ENCODE measurements around the gene CLDN18. TPM values are rescaled to one million over a fixed set of nuclear protein-coding genes. Genes with fewer than 3 reads are reported as not detected.

CLDN18 gene
- total RNA-seq, 2 donors from 2014 or later: not detected

DNA sequence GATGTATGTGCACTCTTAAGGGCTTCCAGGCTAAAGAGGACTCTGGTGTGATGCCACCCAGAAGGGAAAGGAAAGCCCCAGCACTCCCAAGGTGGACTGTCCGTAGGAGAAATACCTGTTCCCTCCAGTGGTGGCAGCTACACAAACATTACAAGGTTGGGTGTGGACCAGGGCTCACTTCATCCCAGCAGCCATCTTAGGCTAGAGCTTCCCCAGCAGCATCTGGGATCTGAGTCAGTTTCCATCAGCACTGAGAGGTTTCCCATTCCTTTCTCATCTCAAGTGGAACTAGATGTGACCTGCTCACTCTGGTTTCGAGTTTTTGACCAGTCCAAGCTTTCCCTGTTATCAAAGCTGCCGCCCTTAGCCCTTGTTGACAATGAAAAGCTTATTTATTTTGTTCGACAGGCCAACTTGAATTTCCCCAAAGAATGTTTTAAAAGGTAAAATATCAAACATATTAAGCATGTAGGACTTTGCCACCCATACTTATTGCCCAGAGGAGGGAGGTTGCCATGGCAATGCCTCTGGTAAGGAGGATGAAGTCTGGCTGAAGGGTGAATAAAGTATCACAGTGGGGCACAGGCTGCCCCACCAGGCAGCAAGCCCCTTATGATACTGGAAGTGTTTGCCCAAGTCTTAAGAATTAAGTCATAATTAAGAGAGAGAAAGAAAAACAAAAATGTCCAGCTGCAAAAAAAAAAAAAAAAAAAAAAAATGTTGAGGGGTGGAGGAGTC, 28.9 kb downstream of the CLDN18 start:
- H3K9me3 Mint-ChIP-seq: no peaks in the 10 kb centered on the region
- no peaks in the 10 kb centered on the region for H3K4me1 Mint-ChIP-seq

DNA sequence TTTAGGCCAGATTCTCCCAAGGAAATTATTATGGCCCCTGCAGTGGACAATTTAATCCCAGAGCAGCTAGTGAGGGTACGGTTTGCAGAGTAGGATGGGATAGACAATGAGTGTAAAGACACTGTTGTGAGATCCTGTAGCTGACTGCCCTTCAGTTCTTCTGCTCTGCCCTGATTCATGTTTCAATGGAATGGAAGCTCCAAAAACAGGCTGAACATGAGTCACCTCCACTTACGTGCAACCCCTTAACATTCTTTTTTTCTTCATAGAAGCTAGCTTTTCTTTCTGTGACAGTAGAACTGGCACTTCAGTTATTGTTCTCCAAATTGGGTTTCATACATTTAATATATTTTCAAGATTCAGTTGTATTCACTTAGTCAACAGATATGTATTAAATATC, 32.1 kb downstream of the CLDN18 start:
- Mint-ChIP-seq H3K4me3 (no peak overlapping the region), H3K9me3 (no peaks in the 10 kb centered on the region), H3K27ac (no peak overlapping the region), H3K36me3 (ENCODE audit: low read depth) (no peaks in the 10 kb centered on the region), H3K27me3 (peaks cover 35% of the 10 kb centered on the region), H3K4me1 (no peaks in the 10 kb centered on the region)
- ATAC-seq (replicated peaks): no peak

More for the DNA sequence above, 28.9 kb downstream of the CLDN18 start:
- Mint-ChIP-seq H3K36me3 (ENCODE audit: low read depth) (no peaks in the 10 kb centered on the region), H3K4me3 (no peak overlapping the region), H3K27me3 (peaks cover 27% of the 10 kb centered on the region), H3K27ac (no peak overlapping the region)
- ATAC-seq (replicated peaks): no peak

DNA sequence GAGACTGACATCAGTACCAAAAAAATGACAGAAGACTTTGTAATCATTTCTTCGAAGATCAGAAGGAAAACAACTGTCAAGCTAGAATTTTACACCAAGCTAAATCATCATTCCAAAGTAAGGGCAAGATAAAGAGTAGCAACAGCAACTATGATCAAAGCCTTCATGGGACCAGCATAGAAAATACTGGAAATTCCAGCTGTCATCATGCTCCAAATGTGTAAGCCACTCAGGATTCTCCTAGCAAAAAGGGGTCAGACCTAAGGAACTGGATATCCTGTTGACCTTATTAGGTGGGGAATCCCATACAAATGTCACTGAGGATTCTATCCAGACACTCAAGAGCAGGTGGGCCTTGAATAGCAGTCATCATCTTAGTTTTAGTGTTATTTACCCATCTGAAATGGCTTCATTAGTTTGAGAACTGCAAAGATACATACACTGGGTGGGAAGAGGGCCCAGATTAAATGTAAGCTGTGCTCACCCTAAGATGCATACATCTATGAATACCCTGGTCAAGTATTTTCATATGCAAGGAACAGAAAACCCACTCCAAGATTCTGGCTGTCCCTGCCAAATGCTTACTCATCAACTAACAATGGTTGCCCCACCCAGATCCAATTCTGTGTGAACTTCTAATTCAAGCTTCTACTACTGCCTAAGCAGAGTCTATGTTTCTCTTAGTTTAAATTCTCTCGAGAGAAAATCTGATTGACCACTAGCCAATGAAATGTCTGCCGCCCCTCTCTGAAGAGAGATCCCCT, 33.5 kb downstream of the CLDN18 start:
- no peak for ATAC-seq (replicated peaks)
- Mint-ChIP-seq H3K4me3 (no peak overlapping the region), H3K36me3 (ENCODE audit: low read depth) (no peaks in the 10 kb centered on the region), H3K27me3 (peaks cover 30% of the 10 kb centered on the region), H3K27ac (no peak overlapping the region), H3K9me3 (no peaks in the 10 kb centered on the region), H3K4me1 (no peaks in the 10 kb centered on the region)

DNA sequence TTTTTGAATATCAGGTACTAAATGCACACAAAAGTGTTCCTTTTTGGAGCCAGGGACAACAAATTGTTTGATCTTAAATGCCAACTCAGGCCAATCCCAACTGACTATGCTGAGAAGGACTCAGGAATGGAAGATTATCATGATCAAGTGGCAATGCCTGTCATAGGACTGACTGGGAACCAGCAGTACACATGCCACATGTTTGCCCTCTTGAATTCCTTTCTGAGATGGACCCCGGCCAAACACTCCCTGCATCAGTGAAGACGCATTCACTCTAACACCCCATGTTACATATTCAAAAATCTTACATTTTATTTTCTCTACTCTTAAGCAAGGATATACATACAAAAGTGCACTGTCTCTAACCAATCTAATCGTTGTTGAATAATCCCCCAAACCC, 36.1 kb downstream of the CLDN18 start:
- Mint-ChIP-seq H3K27me3 (peaks cover 31% of the 10 kb centered on the region), H3K9me3 (peaks cover 3% of the 10 kb centered on the region), H3K4me1 (no peaks in the 10 kb centered on the region), H3K4me3 (no peak overlapping the region), H3K27ac (no peak overlapping the region), H3K36me3 (ENCODE audit: low read depth) (no peaks in the 10 kb centered on the region)
- no peak for ATAC-seq (replicated peaks)

DNA sequence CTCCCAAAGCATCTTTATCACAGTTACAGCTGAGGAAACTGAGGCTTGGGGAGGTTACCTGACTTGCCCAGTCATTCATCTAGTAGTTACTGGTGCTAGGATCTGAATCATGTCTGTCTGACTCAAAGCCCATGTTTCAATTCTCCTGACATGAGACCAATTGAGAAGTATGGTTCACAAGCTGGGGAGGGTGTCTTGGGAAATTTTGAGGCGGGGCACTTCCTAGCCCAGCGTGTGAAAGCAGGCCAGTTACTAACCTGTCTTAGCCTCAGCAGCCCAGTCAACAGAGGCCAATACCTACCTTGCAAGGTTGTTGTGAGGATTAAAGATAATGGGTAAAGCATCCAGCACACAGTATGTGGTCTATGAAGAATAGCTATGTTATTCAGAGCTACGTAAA, 37.0 kb downstream of the CLDN18 start:
- H3K9me3 Mint-ChIP-seq: peaks cover 3% of the 10 kb centered on the region
- no peak overlapping the region for H3K27ac Mint-ChIP-seq
- H3K36me3 Mint-ChIP-seq (ENCODE audit: low read depth): no peaks in the 10 kb centered on the region
- no peak overlapping the region for H3K4me3 Mint-ChIP-seq
- H3K4me1 Mint-ChIP-seq: no peaks in the 10 kb centered on the region
- peak; percentile 90 for ATAC-seq (replicated peaks)
- H3K27me3 Mint-ChIP-seq: peaks cover 37% of the 10 kb centered on the region

DNA sequence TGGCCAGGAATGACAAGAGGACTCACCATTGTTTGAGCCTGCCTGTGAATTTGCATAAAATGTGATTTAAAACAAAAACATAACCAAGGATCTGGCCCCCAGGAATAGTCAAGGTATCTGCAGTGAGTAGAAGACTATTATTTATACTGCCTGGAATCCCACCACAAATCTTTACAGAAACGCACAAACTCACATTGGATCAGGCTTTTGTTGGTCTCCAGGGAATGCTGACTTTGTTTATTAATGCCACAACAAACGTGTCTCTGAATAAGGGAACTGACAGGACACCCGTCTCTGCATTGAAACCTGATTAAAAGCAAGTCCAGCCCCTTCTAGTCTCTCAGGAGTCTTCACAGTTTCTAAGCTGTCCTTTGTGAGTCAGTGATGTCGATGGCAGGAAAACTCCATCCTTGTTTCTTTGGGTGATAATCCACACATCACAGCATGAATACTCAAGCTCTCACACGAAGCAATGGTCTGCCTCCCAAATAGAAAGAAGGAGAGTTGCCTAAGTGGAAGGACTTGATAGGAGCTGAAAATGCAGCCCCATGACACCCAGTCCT, 37.7 kb downstream of the CLDN18 start:
- Mint-ChIP-seq H3K27me3 (peaks cover 40% of the 10 kb centered on the region), H3K36me3 (ENCODE audit: low read depth) (no peaks in the 10 kb centered on the region), H3K27ac (no peak overlapping the region), H3K4me1 (no peaks in the 10 kb centered on the region), H3K4me3 (no peak overlapping the region), H3K9me3 (peaks cover 3% of the 10 kb centered on the region)
- no peak for ATAC-seq (replicated peaks)

DNA sequence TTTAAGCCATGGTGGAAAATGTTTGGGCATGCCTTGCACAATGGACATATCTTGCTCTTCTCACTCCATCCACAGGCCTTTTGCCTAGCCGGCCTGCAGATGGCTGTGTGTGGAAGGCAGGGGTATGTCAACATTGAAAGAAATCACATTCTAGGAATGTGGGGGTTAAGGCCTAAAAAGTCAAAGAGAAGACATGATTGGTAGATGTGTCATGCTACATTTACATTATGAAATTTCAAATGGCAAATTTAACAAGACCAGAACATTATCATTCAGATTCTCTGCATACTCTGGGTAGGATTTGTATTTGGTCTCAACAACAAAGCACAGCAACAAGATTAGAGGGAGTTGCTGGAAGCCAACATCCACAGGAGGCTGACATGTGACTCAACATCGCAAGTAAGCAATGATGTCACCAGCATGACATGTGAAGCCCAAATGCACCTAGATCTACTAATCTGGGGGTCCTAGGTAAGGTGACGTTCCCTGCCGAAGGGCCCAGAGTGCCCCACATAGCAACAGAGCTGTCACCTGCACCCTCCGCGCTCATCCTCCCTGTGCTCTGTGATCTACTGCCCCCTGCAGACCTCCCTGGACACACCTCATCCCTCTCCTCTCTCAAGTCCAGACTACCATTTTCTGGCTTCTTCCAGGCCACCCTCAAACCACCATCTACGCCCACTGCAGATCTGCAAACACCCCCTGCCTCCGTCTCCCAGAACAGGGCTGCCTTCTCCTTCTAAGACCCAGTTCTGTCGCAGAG, 39.4 kb downstream of the CLDN18 start:
- Mint-ChIP-seq H3K4me1 (no peaks in the 10 kb centered on the region), H3K36me3 (ENCODE audit: low read depth) (no peaks in the 10 kb centered on the region), H3K27ac (no peak overlapping the region), H3K4me3 (no peak overlapping the region), H3K9me3 (peaks cover 3% of the 10 kb centered on the region), H3K27me3 (peaks cover 42% of the 10 kb centered on the region)
- ATAC-seq (replicated peaks): no peak

DNA sequence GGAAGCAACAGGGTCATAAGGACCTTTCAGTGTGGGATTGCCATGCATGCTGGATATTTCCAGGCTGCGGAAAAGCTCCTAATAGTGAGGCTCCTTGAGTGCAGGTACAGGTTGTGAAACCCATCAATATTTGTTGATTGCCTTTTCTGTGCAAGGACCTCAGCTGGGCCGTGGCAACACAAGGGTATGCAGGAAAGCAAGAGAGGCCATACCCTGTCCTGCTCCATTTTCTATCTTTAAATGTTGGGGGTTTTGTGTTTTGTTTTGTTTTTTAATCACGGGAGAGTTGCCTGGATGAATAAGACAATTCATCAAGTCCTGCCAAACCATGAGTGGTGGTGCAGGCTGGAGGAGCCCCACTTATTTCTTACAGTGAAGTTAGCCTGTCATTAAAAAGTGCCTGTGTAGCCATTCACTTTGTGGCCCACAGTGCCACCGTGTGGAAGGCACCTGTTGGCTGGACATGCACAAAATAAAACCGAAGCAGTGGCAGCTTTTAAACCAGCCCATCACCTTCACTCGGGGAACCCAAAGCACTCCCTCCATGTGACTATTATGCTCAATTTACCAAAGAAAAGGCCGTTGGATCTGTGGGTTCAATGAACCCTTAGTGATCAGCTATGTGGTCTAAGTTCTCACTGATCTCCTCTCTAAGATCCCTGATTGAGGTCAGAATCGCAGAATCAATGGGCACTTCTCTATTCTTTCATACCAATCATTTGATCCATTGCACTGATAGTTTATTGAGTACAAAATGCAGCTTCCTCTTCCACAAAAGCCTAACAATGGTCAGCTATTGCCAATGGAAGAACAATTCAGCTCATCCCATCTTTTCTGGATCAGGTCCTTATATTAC, 42.2 kb downstream of the CLDN18 start:
- no peak for ATAC-seq (replicated peaks)
- Mint-ChIP-seq H3K27me3 (peaks cover 34% of the 10 kb centered on the region), H3K4me1 (no peaks in the 10 kb centered on the region), H3K36me3 (ENCODE audit: low read depth) (no peaks in the 10 kb centered on the region), H3K9me3 (peaks cover 3% of the 10 kb centered on the region), H3K27ac (no peak overlapping the region), H3K4me3 (no peak overlapping the region)

DNA sequence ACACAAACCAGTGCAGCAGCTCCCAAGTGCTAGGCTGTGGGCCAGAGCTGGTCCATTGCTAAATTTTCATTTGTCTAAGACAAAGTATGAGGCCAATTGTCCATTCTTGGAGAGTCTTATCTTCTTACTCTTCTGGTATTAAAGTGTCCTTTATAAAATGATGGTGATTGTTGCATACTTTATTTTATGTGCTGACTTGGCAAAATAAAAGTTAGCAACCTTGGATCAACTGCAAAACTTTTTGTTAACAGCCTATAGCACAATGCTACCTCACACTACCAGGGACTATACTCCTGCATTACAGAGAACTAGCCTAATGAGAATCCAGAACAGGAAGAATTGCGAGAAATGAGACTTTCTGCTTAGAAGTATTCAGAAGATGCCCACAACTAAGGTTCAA, 44.1 kb downstream of the CLDN18 start:
- no peak overlapping the region for H3K4me3 Mint-ChIP-seq
- ATAC-seq (replicated peaks): no peak
- peaks cover 3% of the 10 kb centered on the region for H3K9me3 Mint-ChIP-seq
- no peaks in the 10 kb centered on the region for H3K4me1 Mint-ChIP-seq
- H3K36me3 Mint-ChIP-seq (ENCODE audit: low read depth): no peaks in the 10 kb centered on the region
- H3K27ac Mint-ChIP-seq: no peak overlapping the region
- peaks cover 31% of the 10 kb centered on the region for H3K27me3 Mint-ChIP-seq

DNA sequence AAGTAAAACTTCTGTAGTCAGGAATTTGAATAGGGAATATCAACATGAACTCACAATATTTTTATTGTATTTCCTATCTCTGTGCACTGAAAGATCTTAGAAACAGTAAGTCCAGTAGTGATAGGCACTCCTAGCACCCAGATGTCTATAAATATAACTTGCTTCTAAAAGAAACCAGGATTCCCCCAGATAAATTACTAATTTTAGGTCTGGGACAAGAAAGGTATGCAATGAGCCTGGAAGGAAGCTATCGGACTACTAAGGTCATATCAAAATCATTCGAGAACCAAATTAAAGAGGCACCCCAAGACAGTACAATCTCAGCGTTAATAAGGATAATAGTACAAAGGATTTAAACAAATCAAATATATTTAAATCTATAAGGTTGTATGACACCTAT, 47.4 kb downstream of the CLDN18 start:
- H3K27me3 Mint-ChIP-seq: peaks cover 16% of the 10 kb centered on the region
- H3K36me3 Mint-ChIP-seq (ENCODE audit: low read depth): no peaks in the 10 kb centered on the region
- H3K27ac Mint-ChIP-seq: no peak overlapping the region

DNA sequence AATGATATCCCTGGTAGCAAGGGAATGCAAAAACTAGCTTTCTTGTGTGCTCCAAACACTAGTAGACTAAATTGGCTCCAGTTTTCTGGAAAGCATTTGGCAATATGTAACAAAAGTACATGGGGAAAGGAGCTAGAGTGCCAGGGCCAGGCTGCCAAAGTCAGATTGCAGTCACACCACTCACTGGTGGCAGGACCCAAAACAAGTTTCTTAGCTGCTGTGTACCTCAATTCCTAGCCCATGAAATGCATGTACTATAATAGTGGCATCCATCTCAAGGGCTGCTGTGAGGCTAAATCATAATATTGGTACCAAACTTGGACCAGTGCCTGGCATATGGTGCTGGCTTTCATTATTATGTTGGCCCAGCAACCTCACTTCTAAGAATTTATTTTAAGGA, 49.3 kb downstream of the CLDN18 start:
- Mint-ChIP-seq H3K9me3 (no peaks in the 10 kb centered on the region), H3K36me3 (ENCODE audit: low read depth) (no peaks in the 10 kb centered on the region), H3K27me3 (peaks cover 16% of the 10 kb centered on the region), H3K4me1 (no peaks in the 10 kb centered on the region), H3K4me3 (no peak overlapping the region), H3K27ac (no peak overlapping the region)
- ATAC-seq (replicated peaks): no peak

More for the DNA sequence above, 47.4 kb downstream of the CLDN18 start:
- Mint-ChIP-seq H3K4me3 (no peak overlapping the region), H3K4me1 (no peaks in the 10 kb centered on the region), H3K9me3 (no peaks in the 10 kb centered on the region)
- ATAC-seq (replicated peaks): no peak

DNA sequence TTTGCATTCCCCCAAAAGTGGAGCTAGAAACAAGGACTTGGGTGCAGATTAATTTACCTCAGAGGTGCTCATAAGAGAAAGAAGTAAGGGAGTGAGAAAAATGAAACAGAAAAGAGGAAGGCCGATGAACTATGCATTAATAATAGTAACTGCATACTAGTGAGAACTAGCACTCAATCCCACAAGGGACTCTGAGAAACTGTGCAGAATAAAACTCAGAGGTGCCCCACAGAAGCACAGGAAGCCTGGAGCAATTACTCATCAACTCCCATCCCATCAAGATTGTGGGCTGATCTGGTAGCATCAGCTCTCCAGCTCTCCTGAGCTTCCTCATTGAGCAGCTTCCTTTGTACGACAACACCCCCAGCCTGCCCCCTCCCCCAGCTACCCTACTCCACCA, 50.8 kb downstream of the CLDN18 start:
- Mint-ChIP-seq H3K4me1 (no peaks in the 10 kb centered on the region), H3K4me3 (no peak overlapping the region), H3K36me3 (ENCODE audit: low read depth) (no peaks in the 10 kb centered on the region), H3K27me3 (peaks cover 10% of the 10 kb centered on the region), H3K27ac (no peak overlapping the region), H3K9me3 (no peaks in the 10 kb centered on the region)
- ATAC-seq (replicated peaks): no peak

DNA sequence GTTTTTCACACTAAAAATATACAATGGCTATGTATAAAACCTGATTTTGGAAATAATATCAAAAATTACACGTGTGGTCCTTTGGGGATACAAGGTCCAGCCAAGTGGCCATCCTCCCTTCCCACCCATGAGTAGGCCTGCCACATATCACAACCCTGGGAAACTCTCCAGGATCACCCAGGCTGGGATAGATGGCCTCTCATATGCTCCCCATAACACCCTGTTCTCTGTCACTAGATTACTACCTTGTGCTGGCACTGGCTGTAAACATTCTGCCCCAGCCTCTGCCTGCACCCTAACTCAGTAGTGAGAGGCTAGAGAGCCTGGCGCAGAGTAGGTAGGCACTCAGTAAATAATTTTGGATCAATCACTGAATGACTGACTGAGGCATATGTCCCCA, 52.1 kb downstream of the CLDN18 start:
- H3K4me3 Mint-ChIP-seq: no peak overlapping the region
- H3K27ac Mint-ChIP-seq: no peak overlapping the region
- no peaks in the 10 kb centered on the region for H3K36me3 Mint-ChIP-seq (ENCODE audit: low read depth)
- no peak for ATAC-seq (replicated peaks)
- no peaks in the 10 kb centered on the region for H3K9me3 Mint-ChIP-seq
- peaks cover 7% of the 10 kb centered on the region for H3K4me1 Mint-ChIP-seq
- H3K27me3 Mint-ChIP-seq: peaks cover 5% of the 10 kb centered on the region

DNA sequence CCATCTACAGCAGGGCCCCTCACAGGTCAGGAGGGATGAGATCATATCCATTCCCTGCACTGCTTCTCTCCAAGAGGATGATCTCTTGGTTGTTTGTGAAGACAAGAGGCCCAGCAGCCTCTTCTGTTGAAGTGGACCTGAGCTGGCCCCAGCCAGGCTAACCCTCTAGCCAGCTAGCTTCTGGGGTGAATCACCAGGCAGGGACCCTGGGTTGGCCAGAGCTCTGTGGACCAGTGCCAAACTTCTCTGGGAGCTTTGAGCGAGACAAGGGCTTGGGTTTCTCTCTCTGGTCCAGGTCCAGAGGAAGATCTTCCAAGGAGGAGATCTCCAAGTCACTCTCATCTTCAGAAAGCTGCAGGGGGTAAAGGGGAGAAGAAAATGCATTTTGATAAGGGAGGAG, 52.7 kb downstream of the CLDN18 start:
- Mint-ChIP-seq H3K27me3 (peaks cover 5% of the 10 kb centered on the region), H3K27ac (no peak overlapping the region), H3K4me3 (no peak overlapping the region), H3K9me3 (no peaks in the 10 kb centered on the region), H3K4me1 (peaks cover 7% of the 10 kb centered on the region), H3K36me3 (ENCODE audit: low read depth) (no peaks in the 10 kb centered on the region)
- no peak for ATAC-seq (replicated peaks)
